Measurements from ENCODE around the gene MYBBP1A. TPM values are rescaled to one million over a fixed set of nuclear protein-coding genes. Genes with fewer than 3 reads are reported as not detected.

The MYBBP1A gene
- total and polyA plus RNA-seq, 7 donors, result 28.5 to 63.2 (median 41.0) TPM

DNA sequence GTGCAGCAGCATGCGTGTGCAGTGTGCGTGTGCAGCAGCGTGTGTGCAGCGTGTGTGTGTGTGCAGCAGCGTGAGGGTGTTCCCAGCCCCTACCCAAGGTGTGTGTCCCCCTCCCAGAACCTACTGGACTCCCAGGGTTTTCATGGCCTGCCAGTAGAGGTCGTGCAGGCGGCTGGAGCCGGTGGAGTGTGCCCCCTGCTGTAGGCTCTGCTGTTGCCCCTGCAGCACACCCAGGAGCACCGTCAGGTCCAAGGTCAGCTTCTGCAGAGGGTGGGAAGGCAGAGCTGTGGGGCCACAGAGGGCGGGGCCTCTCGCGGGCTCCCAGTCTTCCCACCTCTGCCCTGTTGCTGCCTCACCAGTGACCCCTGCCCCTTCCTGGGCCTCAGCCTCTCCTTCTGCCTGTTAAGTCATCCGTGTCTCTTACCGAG lies 14.9 kb downstream of the MYBBP1A start:
- peaks cover 3 to 70% of the 10 kb centered on the region in 2 donors for H3K36me3 ChIP-seq (ENCODE audit: insufficient read depth in 1 of 2, low read depth in 1 of 2)
- TF ChIP-seq, protein P1, sequence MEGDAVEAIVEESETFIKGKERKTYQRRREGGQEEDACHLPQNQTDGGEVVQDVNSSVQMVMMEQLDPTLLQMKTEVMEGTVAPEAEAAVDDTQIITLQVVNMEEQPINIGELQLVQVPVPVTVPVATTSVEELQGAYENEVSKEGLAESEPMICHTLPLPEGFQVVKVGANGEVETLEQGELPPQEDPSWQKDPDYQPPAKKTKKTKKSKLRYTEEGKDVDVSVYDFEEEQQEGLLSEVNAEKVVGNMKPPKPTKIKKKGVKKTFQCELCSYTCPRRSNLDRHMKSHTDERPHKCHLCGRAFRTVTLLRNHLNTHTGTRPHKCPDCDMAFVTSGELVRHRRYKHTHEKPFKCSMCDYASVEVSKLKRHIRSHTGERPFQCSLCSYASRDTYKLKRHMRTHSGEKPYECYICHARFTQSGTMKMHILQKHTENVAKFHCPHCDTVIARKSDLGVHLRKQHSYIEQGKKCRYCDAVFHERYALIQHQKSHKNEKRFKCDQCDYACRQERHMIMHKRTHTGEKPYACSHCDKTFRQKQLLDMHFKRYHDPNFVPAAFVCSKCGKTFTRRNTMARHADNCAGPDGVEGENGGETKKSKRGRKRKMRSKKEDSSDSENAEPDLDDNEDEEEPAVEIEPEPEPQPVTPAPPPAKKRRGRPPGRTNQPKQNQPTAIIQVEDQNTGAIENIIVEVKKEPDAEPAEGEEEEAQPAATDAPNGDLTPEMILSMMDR (IDR thresholded peaks at IDR 0.05), result peak; percentile 12
- 68 to 77% (median 75%) methylated on average over 13 to 14 of the region's 14 CpGs for WGBS, 3 donors
- DNase-seq (peak in 1 of 2 donors; percentile 15), ATAC-seq (no peak)
- peaks cover 21% of the 10 kb centered on the region for H3K4me1 ChIP-seq
- no peak overlapping the region for H3K4me3 ChIP-seq
- intact Hi-C loops (cut with DNase I), result loop anchor here (5.0 kb wide), 1 partner anchor 118 kb away; no protein-coding TSS in a partner anchor
- H3K9me3 ChIP-seq, result no peaks in the 10 kb centered on the region
- H3K27me3 ChIP-seq (ENCODE audit: insufficient read depth in 3 of 3, low read length in 2 of 3), result no peaks in the 10 kb centered on the region
- no peak overlapping the region for H3K27ac ChIP-seq

DNA sequence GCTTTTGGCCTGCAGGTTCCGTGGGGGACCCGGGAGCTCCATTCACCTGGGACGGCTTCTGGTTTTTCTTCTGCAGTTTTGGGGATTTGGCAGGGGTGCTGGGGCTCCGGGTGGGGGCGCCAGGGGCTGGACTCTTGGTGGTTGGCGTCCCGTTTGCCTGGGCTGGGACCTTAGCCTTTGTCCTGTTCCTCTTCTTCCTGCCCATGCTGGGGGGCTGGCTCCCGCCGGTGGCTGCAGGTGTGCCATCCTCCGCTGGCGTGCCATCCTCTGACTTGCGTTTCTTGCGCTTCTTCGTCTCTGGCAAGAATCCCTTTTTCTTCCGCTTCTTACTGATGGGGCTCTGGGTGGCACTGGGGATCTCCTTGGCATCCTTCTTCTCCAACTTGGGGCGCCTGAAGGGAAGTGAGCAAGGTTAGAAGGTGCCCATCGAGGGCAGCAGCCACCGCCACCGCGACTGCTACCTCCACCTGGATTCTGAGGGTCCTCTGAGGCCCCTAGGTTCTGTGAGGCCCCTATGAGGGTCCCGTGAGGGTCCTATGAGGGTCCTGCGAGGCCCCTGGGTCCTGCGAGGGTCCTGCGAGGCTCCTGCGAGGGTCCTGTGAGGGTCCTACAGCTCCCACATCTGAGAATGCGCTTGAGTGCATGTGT lies 15.5 kb downstream of the MYBBP1A start:
- Histone ChIP-seq H3K4me3 (no peak overlapping the region), H3K27me3 (ENCODE audit: insufficient read depth in 3 of 3, low read length in 2 of 3) (no peaks in the 10 kb centered on the region), H3K4me1 (peaks cover 21% of the 10 kb centered on the region), H3K36me3 (ENCODE audit: insufficient read depth in 1 of 2, low read depth in 1 of 2) (peaks cover 3 to 70% of the 10 kb centered on the region in 2 donors), H3K9me3 (no peaks in the 10 kb centered on the region), H3K27ac (no peak overlapping the region)
- TF ChIP-seq, protein P1 (IDR thresholded peaks at IDR 0.05), result no peak
- no peak for ATAC-seq
- intact Hi-C loops (cut with DNase I), result loop anchor here (5.0 kb wide), 1 partner anchor 117 kb away; no protein-coding TSS in a partner anchor
- DNase-seq, result no peak
- 91 to 94% (median 92%) methylated on average over 24 to 26 of the region's 26 CpGs for WGBS, 3 donors

DNA sequence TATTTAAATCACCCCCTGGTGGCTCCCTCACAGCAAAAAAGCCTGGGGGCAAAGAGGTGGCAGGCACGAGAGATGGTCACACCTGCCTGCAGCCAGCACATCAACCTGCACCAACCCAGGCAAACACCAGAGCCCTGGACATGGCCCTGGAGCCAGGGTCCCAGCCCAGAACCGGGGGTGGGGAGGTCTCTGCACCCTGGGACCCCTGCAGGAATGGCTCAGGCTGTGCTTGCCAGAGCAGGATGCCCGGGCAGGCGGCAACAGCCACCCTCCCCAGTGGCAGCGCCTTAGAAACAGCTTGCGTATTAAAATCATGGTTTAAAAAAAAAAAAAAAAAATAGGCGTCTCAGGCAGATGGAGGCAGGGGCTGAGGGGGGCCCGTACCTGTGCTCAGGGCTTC lies 16.2 kb downstream of the MYBBP1A start:
- intact Hi-C loops (cut with DNase I), result no loop called here
- WGBS, 3 donors, result 85 to 94% (median 92%) methylated on average over 7 to 8 of the region's 8 CpGs

DNA sequence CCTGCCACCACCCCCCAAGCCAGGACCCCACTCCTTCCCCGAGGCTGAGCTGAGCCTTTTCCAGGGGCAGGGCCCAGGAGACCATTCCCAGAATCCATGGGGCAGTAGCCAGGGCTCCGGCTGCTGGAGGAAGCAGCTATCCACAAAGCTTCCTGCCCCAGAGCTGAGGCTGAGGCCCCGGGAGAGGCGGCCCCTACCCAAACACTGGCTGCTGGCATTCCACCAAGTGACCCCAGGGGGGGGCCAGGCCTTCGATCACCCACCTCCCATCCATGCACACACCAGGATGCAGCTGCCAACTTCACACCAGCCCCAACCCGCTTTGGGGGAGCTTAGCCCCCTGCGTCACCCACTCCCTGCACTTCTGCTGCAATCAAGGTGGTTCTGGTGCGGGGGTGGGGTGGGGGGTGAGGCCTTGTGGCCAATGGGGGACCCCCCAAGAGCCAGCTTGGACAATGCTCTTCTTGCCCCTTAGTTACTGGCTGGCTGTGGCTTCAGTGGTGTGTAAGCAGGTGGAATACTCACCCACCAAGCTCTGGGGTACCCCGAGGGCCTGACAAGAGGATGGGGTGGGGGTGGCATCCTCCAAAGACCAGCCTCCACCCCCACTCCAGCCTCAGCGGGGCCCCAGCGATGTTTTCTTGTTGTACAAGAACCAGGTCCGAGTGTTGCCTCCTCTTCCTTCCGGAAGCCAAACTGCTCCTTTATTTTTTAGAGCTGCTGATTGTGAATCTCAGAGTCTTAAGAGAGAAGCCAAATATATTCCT lies 16.8 kb downstream of the MYBBP1A start:
- peaks cover 21% of the 10 kb centered on the region for H3K4me1 ChIP-seq
- WGBS, 3 donors, result 71 to 74% (median 72%) methylated on average over 13 of the region's 13 CpGs
- TF ChIP-seq, protein P1 (IDR thresholded peaks at IDR 0.05), result no peak
- intact Hi-C loops (cut with DNase I), result no loop called here
- no peaks in the 10 kb centered on the region for H3K9me3 ChIP-seq
- DNase-seq, result peak in 1 of 2 donors; percentile 16
- H3K27me3 ChIP-seq (ENCODE audit: insufficient read depth in 3 of 3, low read length in 2 of 3), result no peaks in the 10 kb centered on the region
- peaks cover 3 to 57% of the 10 kb centered on the region in 2 donors for H3K36me3 ChIP-seq (ENCODE audit: insufficient read depth in 1 of 2, low read depth in 1 of 2)
- peak overlapping the region; percentile 23 for H3K27ac ChIP-seq
- no peak overlapping the region for H3K4me3 ChIP-seq
- no peak for ATAC-seq

More for the DNA sequence above, 16.2 kb downstream of the MYBBP1A start:
- Histone ChIP-seq H3K36me3 (ENCODE audit: insufficient read depth in 1 of 2, low read depth in 1 of 2) (peaks cover 3 to 63% of the 10 kb centered on the region in 2 donors), H3K27me3 (ENCODE audit: insufficient read depth in 3 of 3, low read length in 2 of 3) (no peaks in the 10 kb centered on the region), H3K4me3 (no peak overlapping the region), H3K4me1 (peaks cover 21% of the 10 kb centered on the region), H3K9me3 (no peaks in the 10 kb centered on the region), H3K27ac (peak overlapping the region; percentile 23)
- DNase-seq, result no peak
- no peak for ATAC-seq
- TF ChIP-seq, protein P1 (IDR thresholded peaks at IDR 0.05), result no peak

All from psoas muscle (tissue), 8 donors.